C4-2B (cell line): Measurements from ENCODE around the gene SPACA4.

Experiments
- ZFX ChIP-seq: fragments of 450-650 bp; IDR thresholded peaks from 2 replicates; pipeline ENCODE4 v1.6.1; 2017
- TF ChIP-seq, protein P1 (sequence below): fragments of 450-650 bp; conservative IDR thresholded peaks from 2 replicates; pipeline ENCODE4 v1.5.1; 2017; ENCODE audit warnings: mild to moderate bottlenecking

DNA sequence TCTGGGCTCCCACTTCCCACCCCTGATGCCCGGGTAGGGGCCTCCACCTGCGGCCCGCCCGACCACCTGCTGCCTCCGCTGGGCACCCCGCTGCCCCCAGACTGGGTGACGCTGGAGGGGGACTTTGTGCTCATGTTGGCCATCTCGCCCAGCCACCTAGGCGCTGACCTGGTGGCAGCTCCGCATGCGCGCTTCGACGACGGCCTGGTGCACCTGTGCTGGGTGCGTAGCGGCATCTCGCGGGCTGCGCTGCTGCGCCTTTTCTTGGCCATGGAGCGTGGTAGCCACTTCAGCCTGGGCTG lies 22.7 kb downstream of the SPACA4 start:
- no peak for TF ChIP-seq ZFX
- TF ChIP-seq, protein P1, sequence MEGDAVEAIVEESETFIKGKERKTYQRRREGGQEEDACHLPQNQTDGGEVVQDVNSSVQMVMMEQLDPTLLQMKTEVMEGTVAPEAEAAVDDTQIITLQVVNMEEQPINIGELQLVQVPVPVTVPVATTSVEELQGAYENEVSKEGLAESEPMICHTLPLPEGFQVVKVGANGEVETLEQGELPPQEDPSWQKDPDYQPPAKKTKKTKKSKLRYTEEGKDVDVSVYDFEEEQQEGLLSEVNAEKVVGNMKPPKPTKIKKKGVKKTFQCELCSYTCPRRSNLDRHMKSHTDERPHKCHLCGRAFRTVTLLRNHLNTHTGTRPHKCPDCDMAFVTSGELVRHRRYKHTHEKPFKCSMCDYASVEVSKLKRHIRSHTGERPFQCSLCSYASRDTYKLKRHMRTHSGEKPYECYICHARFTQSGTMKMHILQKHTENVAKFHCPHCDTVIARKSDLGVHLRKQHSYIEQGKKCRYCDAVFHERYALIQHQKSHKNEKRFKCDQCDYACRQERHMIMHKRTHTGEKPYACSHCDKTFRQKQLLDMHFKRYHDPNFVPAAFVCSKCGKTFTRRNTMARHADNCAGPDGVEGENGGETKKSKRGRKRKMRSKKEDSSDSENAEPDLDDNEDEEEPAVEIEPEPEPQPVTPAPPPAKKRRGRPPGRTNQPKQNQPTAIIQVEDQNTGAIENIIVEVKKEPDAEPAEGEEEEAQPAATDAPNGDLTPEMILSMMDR, result no peak
